NCI-H2171 treated with DMSO at 0.1 percent for 48 hours (cell line): ENCODE measurements around the gene CUL5.
"Not testable (repeated sequence)": the region's sequence is repeated elsewhere in the genome, so short reads cannot be mapped to it uniquely, and the experiment has no call there.

Experiments
- DNase-seq: peaks from one replicate; lab custom pipeline; 2025; lab: John Stamatoyannopoulos, UW

CUL5 gene

GRCh38 chr11:108112057-108112456, 103.4 kb downstream of the CUL5 start:
- no peak for DNase-seq

DNA sequence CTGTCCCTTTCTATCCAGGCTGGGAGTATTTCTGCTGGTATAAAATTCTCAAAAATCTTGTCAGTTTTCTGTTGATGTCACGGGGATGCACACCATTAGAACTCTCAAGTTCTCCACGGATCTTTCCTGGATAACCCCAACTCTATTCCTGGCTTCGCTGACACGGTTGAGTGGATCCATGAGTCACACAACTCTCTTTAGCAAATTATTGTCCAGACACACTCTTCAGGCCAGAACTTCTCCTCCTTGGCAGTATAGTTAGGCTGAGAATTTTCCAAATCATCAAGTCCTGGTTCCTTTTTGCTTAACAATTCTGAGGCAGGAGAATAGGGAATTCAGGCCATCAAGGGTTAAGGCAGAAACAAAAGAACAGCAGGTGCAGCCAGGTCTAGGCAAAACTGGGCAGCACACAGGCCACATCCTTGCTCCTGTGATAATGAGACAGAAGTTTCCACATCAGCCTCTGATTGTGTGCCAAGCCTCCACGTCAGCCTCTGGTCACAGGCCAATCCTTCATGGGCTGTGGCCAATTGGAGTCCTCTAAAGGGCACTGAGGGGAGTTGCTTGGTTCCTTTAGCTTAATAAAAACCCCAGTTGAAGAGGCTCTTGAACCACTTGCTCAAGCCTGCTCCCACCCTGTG, 106.9 kb downstream of the CUL5 start:
- DNase-seq: peak; percentile 18

DNA sequence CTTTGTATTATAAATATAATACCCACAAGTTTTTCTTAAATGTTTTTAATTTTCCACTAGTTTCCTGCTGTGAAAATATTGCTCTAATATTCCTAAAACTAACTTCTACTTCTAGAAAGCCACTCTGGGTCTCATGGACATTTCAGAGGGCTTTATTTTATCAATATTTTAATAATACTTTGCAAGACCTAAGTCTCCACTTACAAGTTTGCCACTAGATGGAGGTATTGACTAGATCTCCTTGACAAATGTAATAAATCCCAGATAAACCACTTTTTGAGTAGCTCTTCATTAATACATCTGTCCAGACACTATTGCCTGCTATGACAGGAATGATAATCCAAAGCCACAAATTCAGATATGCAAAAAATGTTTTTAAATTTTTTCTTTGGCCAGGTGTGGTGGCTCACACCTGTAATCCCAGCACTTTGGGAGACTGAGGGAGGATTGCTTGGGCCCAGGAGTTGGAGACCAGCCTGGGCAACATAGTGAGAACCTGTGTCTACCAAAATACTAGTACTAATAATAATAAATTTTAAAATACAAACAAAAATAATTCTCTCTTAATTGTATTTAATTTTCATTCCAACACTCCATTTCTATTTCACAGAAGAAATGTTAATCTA, 109.2 kb downstream of the CUL5 start:
- DNase-seq: peak; percentile 82

GRCh38 chr11:108120936-108121273, 112.2 kb downstream of the CUL5 start:
- not testable (repeated sequence) for DNase-seq

GRCh38 chr11:108121274-108122155, 112.8 kb downstream of the CUL5 start, which contains the start of gene ACAT1:
TSS of gene ACAT1 (plus strand) at chr11:108121567. CDS start at chr11:108121607, 40 bp downstream.
- DNase-seq: peak; percentile 87

GRCh38 chr11:108122166-108122628, 113.5 kb downstream of the CUL5 start:
- peak; percentile 52 for DNase-seq

- DNase-seq: no peak
Observed at GRCh38 chr11:108125096-108125495, 116.4 kb downstream of the CUL5 start.

- no peak for DNase-seq
Observed at GRCh38 chr11:108128772-108129171, 120.1 kb downstream of the CUL5 start.

DNA sequence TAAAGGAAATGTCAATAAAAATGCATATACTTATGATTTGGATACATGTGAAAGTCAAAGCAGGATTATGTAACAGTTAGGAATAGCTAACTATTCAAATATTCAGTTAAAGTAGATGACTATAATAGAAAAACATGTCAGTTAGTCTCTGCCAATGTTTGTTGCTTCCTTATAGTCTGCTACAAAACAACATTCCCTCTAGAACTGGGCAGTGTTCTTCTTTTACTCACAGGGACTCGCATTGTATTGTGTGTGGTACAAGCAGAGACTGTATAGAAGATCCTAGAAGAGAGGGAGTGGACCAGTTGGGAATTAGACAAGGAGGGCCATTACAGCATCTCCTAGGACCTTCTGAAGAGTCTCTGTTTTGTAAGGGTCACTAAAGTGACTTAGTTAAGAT, 123.3 kb downstream of the CUL5 start:
- DNase-seq: no peak

GRCh38 chr11:108132993-108133538, 124.4 kb downstream of the CUL5 start:
- DNase-seq: not testable (repeated sequence)

GRCh38 chr11:108135845-108136544, 127.3 kb downstream of the CUL5 start:
- DNase-seq: peak; percentile 31

- DNase-seq: no peak
Observed at GRCh38 chr11:108137212-108137611, 128.5 kb downstream of the CUL5 start.

- DNase-seq: no peak
Observed at GRCh38 chr11:108142304-108142703, 133.6 kb downstream of the CUL5 start.

DNA sequence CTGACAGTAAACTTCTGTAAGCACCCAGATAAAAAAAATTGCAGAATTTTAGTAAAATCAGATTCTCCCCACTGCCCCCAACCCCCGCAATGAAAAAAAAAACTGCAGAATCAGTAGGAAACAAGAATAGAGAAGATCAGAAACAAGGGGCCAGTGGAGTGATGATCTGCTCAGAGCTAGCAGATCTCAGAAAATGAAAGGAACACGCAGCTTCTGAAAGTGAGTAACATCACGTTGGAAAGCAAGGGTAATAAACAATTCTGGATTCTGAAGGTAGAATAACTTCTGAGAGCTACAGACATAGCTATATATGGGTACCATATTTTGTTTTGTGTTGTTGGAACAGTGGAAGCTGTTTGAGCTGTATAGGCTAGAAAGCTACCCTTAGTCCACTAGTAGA, 135.9 kb downstream of the CUL5 start:
- DNase-seq: no peak

DNA sequence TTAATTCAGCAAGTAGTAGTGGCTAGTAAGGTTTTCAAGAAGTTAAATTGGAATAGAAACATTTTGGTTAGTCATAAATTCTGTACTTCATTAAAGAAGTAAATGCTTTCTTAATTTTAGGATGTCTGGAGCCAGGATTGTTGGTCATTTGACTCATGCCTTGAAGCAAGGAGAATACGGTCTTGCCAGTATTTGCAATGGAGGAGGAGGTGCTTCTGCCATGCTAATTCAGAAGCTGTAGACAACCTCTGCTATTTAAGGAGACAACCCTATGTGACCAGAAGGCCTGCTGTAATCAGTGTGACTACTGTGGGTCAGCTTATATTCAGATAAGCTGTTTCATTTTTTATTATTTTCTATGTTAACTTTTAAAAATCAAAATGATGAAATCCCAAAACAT, 138.5 kb downstream of the CUL5 start:
- no peak for DNase-seq

DNA sequence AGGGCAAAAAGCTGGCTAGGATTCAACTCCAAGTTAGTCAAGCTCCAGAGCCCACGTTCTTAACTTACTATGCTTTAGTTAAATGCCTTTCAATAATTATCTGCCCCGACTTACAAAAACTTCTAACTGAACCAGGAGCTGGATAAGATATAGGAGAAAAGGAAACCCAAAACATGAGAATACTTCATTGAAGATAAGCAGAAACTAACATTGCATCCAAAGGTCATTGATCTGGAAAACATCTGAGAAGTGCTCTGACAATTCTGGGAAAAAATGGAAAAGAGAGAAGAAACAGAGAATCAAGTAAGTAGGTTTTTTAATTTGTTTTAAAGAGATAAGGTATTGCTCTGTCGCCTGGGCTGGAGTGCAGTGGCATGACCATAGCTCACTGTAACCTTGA, 139.9 kb downstream of the CUL5 start:
- DNase-seq: no peak

DNA sequence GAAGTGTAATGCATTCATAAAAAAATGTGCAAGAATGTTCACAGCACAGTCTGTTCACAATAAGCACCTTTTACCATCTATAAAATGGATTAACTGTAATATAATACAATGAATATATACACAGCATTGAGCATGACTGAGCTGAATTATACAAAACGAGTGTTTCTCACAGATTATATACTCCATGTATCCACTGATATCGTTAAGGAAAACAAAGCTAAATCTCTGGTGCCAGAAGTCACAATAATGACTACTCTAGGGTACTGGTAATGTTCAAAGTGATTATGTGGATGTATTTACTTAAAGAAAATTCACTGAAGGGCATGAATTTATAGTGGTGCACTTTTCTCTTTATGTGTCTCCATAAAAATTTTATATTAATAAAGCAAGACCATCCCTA, 145.9 kb downstream of the CUL5 start:
- no peak for DNase-seq
